ENCODE data around the gene ATG9B.

DNA sequence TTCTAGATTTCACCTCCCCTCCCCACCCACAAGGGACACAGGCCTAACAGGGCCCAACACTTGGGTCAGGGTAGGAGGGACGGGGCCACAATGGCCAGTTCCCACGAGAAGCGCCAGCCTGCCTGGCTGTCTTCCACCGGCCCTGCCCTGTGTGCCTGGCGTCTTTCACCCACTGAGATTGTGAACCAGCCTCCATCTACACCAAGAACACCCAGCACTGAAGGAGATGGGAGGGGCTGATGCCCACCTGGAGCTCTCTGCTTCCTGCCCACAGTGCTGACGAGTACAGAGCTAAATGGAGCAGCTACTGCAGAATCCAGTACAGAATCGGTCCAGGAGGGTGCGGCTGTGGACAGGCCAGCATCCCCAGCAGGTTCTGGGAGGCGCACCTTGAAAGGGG lies 21.7 kb upstream of the ATG9B start:
- TF ChIP-seq, protein P1, sequence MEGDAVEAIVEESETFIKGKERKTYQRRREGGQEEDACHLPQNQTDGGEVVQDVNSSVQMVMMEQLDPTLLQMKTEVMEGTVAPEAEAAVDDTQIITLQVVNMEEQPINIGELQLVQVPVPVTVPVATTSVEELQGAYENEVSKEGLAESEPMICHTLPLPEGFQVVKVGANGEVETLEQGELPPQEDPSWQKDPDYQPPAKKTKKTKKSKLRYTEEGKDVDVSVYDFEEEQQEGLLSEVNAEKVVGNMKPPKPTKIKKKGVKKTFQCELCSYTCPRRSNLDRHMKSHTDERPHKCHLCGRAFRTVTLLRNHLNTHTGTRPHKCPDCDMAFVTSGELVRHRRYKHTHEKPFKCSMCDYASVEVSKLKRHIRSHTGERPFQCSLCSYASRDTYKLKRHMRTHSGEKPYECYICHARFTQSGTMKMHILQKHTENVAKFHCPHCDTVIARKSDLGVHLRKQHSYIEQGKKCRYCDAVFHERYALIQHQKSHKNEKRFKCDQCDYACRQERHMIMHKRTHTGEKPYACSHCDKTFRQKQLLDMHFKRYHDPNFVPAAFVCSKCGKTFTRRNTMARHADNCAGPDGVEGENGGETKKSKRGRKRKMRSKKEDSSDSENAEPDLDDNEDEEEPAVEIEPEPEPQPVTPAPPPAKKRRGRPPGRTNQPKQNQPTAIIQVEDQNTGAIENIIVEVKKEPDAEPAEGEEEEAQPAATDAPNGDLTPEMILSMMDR (IDR thresholded peaks at IDR 0.05) = no peak
- TF ChIP-seq EP300 (IDR thresholded peaks at IDR 0.05) (no peak), POLR2A (IDR thresholded peaks at IDR 0.05; ENCODE audit: low read depth) (no peak), POLR2AphosphoS5 (IDR thresholded peaks at IDR 0.05) (no peak)

Measured in esophagus muscularis mucosa (tissue), 4 donors.